Neural cell (in vitro differentiated cells): ENCODE results near the gene NTHL1.

Experiments used
- TF ChIP-seq, protein P1 (sequence below): fragments of 450-650 bp; IDR thresholded peaks from 2 replicates; pipeline ENCODE4 v1.5.1; 2014; ENCODE audit warnings: antibody characterized with exemption, mild to moderate bottlenecking, moderate library complexity; ENCODE audit not compliant: poor library complexity, severe bottlenecking
- TF ChIP-seq, protein P2 (sequence below): IDR thresholded peaks from 2 replicates; pipeline ENCODE4 v1.6.1; 2012; ENCODE audit warnings: borderline replicate concordance

GRCh38 chr16:2030036-2030435, 17.6 kb downstream of the NTHL1 start:
- TF ChIP-seq, protein P1, sequence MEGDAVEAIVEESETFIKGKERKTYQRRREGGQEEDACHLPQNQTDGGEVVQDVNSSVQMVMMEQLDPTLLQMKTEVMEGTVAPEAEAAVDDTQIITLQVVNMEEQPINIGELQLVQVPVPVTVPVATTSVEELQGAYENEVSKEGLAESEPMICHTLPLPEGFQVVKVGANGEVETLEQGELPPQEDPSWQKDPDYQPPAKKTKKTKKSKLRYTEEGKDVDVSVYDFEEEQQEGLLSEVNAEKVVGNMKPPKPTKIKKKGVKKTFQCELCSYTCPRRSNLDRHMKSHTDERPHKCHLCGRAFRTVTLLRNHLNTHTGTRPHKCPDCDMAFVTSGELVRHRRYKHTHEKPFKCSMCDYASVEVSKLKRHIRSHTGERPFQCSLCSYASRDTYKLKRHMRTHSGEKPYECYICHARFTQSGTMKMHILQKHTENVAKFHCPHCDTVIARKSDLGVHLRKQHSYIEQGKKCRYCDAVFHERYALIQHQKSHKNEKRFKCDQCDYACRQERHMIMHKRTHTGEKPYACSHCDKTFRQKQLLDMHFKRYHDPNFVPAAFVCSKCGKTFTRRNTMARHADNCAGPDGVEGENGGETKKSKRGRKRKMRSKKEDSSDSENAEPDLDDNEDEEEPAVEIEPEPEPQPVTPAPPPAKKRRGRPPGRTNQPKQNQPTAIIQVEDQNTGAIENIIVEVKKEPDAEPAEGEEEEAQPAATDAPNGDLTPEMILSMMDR = no peak
- TF ChIP-seq, protein P2, sequence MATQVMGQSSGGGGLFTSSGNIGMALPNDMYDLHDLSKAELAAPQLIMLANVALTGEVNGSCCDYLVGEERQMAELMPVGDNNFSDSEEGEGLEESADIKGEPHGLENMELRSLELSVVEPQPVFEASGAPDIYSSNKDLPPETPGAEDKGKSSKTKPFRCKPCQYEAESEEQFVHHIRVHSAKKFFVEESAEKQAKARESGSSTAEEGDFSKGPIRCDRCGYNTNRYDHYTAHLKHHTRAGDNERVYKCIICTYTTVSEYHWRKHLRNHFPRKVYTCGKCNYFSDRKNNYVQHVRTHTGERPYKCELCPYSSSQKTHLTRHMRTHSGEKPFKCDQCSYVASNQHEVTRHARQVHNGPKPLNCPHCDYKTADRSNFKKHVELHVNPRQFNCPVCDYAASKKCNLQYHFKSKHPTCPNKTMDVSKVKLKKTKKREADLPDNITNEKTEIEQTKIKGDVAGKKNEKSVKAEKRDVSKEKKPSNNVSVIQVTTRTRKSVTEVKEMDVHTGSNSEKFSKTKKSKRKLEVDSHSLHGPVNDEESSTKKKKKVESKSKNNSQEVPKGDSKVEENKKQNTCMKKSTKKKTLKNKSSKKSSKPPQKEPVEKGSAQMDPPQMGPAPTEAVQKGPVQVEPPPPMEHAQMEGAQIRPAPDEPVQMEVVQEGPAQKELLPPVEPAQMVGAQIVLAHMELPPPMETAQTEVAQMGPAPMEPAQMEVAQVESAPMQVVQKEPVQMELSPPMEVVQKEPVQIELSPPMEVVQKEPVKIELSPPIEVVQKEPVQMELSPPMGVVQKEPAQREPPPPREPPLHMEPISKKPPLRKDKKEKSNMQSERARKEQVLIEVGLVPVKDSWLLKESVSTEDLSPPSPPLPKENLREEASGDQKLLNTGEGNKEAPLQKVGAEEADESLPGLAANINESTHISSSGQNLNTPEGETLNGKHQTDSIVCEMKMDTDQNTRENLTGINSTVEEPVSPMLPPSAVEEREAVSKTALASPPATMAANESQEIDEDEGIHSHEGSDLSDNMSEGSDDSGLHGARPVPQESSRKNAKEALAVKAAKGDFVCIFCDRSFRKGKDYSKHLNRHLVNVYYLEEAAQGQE = no peak
